HG02798 (cell line): ENCODE measurements around the gene HHIPL1.
"Not testable (repeated sequence)": the region's sequence is repeated elsewhere in the genome, so short reads cannot be mapped to it uniquely, and the experiment has no call there.

Experiments
- ATAC-seq: cut with Tn5 transposase; IDR thresholded peaks from one replicate; pipeline ENCODE4 v1.9.1; 2021; ENCODE audit warnings: mild to moderate bottlenecking; ENCODE audit not compliant: unreplicated experiment, poor library complexity

The HHIPL1 gene

DNA sequence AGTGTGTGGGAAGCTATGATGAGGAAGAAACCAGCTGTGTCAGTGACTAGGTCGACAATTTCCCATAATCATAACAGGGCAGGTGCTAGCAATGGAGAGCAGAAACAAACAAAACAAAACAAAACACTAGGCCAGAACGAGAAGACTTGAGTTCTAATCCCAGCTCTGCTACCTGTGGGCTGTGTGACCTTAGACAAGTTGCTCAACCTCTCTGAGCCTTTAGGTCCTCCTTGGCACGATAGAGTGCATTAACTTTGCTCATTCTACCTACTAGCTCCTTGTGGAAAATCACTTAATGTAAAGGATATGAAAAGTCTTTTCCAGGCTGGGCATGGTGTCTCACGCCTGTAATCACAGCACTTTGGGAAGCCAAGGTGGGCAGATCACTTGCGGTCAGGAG lies 11.2 kb downstream of the HHIPL1 start:
- no peak for ATAC-seq

DNA sequence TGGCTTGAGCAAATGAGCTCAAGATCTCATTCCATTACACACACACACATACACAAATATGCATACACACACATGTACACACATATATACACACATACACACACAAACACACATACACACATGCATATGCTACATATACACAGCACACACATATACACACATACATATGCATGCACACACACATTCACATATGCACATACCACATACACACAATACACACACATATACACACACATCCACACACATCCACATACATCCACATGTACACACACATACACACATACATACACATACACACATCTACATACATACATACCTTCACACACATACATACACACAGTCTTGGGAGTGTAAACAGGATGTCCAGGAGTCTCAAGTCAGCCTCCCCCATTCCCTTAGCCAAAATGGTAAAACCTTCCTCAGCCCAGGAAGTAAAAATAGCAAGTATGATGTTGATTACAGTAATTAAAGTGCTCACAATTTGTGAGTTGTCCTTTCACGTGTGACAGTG lies 12.8 kb downstream of the HHIPL1 start:
- no peak for ATAC-seq

DNA sequence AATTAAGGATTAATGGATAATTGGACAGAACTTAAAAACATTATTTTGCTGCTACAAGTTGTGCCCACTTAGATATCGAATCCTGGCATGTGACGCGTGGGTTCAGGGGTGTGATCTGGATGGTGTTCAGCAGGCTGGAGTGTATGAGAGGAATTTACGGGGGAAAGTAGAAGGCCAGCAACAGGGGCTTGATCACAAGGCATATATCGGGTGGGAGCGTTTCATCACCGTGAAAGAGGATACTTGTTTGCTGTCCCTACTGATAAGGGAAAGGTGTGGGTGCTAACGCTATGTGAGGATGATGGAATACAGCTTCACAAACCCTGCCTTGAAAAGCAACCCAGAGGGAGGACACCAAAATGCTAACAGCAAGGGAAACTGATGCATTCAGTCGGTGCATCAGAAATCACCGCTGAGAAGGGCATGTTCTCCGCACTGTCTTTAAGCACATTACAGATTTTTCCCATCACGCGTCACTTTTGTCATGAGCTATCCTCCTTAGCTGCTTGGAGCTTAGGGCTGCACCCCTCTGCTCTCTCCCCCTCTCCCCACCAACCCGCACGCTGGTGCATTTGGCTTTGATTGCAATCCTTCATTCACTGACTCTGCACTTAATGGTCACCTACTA lies 13.4 kb downstream of the HHIPL1 start:
- ATAC-seq: no peak

DNA sequence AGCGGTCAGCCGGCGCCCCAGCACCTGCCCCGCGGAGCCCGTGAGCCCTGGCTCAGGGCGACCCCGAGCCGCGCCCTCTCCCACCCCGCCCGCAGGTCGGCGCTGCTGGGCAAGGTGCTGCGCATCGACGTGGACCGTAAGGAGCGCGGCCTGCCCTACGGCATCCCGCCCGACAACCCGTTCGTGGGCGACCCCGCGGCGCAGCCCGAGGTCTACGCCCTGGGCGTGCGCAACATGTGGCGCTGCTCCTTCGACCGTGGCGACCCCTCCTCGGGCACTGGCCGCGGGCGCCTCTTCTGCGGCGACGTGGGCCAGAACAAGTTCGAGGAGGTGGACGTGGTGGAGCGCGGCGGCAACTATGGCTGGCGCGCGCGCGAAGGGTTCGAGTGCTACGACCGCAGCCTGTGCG lies 14.4 kb downstream of the HHIPL1 start:
- ATAC-seq: no peak

DNA sequence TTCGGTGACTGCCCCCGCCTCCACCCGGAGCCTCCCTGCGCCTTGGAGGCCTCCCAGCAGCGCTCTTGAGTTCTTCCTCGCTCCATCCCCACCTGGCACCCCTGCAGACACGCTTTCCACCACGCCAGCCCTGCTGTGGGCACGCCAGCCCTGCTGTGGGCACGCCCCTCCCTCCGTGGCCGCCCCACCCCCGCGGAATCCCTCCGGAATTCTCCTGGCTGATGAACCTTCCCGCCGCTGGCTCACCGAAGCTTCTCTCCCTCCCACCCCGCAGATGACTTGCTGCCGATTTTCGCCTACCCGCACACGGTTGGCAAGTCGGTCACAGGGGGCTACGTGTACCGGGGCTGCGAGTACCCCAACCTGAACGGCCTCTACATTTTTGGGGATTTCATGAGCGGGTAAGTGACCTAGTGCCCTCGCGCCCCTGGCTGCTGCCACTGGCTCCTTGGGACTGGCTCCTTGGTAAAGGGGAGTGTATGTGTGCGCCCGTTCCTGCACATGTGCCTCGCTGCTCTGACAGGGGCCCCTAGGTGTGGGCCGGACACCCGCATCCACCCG lies 15.2 kb downstream of the HHIPL1 start:
- no peak for ATAC-seq

DNA sequence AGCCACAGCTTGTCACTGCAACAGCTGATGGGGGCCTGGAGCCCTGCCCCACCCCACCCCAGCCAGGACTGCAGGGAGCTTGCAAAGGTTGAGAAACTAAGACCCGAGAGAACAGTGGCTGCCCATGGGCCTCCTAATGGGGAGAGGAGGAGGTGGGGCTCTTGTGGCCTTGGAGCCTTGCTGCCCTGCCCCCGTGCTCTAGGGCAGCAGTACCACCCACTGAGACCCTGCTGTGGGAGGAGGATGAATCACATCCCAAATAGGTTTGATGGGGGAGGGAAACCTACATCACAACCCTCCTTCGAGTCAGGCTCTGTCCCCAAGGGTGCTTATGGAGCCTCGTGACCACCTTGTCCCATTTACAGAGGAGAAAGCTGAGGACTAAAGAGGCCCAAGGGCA lies 15.9 kb downstream of the HHIPL1 start:
- ATAC-seq: no peak

DNA sequence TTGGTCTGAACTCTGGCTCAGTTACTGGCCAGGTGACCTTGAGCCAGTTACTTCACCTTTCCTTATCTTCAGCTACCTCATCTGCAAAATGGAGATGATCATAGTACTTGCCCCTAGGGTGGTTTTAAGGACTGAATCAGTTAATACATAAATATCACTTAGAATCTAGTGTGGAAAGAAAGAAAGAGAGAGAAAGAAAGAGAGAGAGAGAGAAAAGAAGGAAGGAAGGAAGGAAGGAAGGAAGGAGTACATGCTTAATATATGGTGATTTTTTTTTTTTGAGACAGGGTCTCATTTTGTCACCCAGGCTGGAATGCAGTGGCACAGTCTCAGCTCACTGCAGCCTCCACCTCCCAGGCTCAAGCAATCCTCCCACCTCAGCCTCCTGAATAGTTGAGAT lies 16.3 kb downstream of the HHIPL1 start:
- ATAC-seq: not testable (repeated sequence)

DNA sequence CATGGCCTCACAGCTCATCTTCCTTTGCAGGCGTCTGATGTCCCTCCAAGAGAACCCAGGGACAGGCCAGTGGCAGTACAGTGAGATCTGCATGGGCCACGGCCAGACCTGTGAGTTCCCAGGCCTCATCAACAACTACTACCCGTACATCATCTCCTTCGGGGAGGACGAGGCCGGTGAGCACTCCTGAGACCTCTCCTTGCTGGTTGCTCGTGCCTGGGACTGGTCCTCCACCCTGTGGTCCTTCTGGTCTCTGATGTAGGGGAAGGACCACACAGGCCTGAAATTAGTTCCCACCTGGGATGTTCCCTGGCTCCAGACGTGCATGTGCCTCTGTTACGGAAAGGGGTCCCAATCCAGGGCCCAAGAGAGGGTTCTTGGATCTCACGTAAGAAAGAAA lies 17.9 kb downstream of the HHIPL1 start:
- no peak for ATAC-seq

DNA sequence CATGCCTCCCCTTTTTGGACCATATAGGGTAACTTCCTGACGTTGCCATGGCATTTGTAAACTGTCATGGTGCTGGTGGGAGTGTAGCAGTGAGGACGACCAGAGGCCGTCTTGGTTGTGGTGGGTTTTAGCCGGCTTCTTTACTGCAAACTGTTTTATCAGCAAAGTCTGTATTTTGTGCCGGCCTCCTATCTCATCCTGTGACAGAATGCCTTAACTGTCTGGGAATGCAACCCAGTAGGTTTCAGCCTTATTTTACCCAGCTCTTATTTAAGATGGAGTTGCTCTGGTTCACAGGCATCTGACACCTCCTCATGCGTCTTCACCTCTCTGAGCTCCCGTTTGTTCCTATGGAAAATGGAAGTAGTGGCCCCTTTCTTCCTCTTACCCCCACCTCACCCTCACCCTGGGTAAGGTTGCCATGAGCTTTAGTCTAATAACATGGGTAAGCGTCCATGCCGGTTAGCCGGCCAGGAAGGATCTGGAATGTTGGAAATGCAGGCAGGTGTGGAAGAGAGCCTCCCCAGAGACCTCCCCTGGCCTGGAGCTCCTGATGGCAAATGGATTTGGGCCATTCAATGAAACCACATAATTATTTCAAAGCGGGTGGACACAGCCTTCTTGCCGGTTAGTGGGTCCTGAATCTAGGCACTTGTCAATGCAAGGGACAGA lies 18.6 kb downstream of the HHIPL1 start:
- no peak for ATAC-seq

DNA sequence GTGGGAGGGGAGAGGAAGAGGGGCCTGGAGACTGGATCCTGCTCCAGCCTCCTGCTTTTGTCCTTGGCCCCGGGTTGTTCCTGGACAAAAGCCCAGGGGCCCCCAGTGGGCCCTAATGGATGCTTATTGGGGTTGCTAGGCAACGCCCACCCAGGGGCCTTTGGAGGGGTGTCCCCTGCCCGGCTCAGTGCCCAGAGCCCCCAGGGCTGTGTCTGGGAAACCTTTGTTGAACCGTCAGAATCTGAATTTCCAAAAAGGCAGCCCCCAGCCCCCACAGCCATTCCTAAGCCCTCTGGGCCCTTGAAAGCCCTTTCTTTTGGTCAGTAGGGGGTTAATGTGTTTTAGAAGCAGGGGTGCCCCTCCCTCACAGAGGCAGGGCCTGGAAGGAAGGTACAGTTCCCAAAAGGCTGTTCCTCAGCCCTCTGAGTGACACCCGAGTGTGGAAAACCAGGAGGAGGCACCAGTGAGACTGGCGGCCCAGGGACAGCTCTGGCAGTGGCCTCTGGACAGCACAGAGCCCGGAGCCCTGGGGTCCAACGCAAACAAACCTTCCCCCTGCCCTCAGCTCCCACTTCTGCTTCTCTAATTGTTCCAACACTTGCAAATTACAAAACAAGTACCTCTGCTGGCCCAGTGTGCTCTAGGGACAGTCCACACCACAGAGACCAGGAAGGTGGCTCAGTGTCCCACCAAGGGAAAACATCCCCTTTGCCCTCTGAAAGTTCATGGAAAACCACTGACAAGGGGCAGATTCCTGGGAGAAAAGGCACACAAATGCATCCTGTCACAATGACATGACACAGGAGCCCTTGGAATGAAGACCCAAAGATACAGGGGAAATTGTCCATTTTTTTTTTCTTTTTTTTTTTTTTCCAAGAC lies 19.4 kb downstream of the HHIPL1 start:
- ATAC-seq: no peak

DNA sequence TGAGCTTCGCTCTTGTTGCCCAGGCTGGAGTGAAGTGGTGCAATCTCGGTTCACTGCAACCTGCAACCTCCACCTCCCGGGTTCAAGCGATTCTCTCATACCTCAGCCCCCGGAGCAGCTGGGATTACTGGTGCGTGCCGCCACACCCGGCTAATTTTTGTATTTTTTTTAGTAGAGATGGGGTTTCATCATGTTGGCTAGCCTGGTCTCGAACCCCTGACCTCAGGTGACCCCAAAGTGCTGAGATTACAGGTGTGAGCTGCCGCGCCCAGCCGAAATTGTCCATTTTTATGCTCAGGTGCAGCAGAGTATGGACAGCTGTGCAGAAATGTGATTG lies 20.0 kb downstream of the HHIPL1 start:
- no peak for ATAC-seq

DNA sequence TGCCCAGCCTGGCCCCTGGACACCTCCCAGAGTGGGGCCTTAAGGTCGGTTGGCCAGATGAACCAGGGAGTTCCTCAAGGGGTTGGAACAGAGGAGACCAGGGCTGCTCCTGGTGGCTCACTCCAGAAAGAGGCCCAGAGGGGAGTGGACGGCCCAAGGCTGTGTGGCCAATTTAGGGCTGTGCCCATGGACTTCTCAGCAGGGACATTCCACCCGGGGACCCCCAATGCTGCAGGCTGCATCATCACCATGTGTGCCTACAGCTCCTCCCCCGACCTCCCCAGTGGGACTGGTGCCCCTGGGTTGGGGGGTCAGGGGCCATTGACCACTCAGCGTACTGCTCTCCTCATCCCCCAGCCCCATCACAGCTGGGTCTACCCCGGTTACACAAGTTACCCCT lies 21.6 kb downstream of the HHIPL1 start:
- ATAC-seq: no peak

DNA sequence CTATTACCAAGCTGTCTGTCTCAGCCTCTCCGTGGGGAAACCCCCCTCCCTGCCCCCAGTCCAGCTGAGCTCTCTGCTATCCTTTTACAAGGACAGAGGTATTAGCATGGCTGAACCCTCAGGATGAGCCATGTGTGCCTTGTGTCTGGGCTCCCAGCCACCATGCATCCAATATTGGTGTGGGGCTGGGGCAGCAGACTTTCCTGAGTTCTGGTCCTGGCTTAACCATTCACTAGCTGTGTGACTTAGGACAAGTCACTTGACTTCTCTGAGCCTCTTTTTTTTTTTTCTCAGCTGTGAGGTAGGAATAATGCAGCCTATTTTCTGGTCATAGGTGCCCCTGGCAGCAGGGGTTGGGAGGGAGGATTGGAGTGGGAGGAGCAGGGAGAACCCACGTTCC lies 22.1 kb downstream of the HHIPL1 start:
- ATAC-seq: no peak

DNA sequence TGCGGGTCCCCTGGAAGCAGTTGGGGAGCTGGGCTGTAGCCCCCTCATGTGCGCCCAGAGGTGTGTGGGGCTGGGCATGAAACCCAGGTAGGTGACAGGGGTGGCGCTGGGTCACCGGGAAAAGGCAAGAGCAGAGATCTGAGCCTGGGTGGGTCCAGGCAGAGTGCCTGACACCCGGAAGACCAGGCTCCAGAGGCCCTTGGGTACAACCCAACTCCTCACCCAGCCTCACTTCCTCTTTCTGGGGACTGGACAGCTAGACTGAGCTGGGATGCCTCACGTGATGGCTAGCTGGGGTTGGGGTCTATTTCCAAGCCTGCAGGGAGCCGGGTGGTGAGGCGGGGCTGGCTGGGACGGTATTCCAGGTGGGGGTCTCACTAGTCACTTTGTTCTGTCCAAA lies 22.9 kb downstream of the HHIPL1 start:
- ATAC-seq: no peak

DNA sequence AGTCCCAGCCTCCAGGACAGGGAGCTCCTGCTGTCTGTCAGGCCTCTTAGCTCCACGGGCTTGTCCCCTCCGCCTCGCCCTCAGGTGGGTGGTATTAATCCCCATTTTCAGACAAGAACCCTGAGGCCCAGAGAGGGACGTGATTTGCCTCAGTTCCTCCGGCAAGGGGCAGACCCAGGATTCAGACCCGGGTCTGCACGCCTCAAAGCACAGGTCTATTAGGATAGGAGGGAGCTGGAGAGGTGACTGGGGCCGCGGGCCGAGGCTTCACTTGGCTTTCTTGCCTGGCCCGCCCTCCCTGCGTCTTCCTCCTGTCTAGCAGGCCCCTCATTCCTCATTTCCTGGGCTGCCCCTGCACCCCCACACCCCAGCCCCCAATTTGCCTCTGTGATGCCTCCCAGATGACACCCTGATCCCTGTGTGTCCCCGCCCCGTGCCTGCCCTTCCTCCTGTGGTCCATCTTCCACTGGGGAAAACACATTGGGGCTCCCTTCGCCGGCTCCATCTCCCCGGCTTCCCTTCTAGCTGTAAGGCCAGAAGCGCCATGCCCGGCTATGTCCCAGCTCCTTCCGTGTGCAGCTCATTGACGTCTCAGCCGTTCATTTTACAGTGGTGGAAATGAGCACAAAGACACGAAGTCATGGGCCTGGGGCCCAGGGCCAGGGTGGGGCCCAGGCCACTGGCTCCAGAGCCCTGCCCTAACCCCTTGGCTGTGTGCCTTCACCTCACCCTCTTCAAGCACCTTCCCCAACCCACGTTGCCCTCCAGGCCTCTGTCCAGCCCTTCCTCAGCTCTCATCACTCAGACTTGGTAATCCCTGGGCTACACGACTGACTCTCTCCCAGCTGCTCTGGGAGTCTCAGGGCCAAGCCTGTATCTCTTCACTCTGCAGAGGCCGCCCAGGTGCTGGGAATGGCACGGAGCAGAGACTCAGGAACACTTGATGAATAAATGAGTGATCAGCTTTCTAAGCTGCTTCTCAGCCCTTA lies 23.7 kb downstream of the HHIPL1 start:
- no peak for ATAC-seq

DNA sequence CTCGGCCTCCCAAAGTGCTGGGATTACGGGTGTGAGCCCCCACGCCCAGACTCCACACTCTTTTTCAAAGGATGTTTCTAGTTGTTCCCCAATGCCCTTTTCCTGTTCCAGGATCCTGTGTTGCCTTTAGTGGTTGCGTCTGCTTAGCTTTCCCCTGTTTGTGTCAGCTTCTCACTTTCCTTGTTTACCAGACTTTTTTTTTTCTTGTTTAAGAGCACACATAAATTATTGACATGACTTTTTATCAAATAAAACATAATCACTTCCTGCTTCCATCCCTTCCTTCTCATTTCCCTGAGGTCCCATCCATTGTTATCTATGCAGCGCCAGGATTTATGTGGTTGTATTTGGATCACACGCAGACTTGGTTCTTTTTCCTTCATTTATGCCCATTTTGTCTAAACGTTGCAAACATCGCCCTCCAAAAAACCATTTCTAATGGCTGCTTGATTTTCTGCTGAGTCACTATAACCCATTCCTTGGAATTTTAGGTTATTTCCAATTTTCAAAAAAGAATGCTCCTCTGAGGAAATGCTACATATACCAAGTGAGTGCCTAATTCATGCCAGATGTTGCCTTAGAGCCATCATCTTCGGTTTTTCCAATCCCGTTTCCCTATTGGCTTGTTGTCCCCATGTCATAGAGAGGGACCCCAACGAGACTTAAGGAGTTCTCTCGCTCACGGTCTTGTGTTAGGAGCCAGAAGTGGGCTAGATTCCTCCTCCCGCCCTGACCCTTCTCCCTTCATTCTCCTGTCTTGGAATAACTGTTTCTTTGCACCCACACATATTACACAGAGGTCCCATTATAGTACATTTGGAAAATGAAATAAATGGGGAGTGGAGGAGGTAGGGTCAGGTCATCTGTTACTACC lies 25.7 kb downstream of the HHIPL1 start:
- ATAC-seq: no peak

DNA sequence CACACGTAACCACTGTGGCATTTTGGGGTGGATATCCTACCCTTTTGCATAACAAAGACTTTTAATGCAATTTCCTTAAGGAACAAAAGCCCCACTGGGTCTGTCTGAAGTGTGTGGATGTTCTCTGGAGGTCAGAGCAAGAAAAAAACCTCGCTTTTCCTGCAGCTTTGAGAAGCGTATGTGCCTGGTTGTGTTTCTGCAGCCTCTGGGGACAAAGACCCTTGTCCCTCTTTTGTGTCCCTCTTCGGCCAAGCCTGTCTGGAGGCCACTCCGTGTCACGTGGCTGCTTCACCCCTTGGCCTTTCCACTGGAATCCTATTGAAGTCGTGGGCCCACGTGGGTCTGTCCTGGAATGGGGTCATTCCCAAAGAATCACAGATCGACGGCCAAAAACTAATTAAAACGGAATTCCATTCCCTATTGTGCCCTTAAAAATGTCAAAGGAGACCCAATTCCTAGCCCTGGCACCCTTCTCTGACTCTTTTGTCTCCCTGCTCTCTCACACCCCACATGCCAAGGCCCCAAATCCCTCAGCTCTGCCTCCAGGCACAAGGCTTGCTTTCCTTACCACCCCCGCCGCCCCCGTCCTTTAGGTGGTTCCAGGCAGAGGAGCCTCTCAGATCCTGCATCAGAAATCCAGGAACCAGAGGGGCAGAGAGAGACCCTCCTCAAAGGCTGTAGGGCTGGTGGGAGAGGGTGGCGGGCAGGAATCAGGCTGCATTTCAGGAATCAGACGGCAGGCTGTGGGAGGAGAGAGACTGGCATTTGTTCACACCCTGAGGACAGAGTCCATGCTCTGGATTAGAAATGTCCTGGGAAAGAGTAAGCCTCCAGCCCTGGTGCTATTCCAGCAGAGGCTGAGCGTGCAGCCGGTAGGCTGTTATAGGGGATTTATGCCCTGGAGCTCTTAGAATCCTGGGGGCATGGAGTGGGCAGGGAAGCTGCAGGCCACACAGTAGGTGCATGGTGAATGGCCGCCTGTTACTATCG lies 26.6 kb downstream of the HHIPL1 start:
- no peak for ATAC-seq
